Duodenal mucosa (tissue), 2 donors: ENCODE data around the gene SNX10.

Source experiments
- H3K27ac ChIP-seq: one replicate; pipeline ENCODE4 v1.7.0; 2013; ENCODE audit warnings: low read depth, low read length
- H3K27me3 ChIP-seq, 2 donors: one replicate each; pipeline ENCODE4 v1.7.0; 2013; ENCODE audit warnings: low read length in 2 of 2, control low read depth in 1 of 2; ENCODE audit not compliant: insufficient read depth in 2 of 2, control insufficient read depth in 1 of 2
- H3K36me3 ChIP-seq, 2 donors: one replicate each; pipeline ENCODE4 v1.7.0; 2013; ENCODE audit warnings: low read length in 2 of 2, control low read depth in 1 of 2; ENCODE audit not compliant: insufficient read depth in 2 of 2, control insufficient read depth in 1 of 2
- H3K4me1 ChIP-seq, 2 donors: one replicate each; pipeline ENCODE4 v1.7.0; 2013; ENCODE audit warnings: low read length in 2 of 2, control low read depth in 1 of 2; ENCODE audit not compliant: insufficient read depth in 2 of 2, control insufficient read depth in 1 of 2
- H3K4me3 ChIP-seq, 2 donors: one replicate each; pipeline ENCODE4 v1.7.0; 2013; ENCODE audit warnings: low read length in 2 of 2, low read depth in 1 of 2
- H3K9ac ChIP-seq, 2 donors: one replicate each; pipeline ENCODE4 v1.7.0; 2013; ENCODE audit warnings: low read length in 2 of 2, low read depth in 1 of 2
- H3K9me3 ChIP-seq, 2 donors: one replicate each; pipeline ENCODE4 v1.7.0; 2013; ENCODE audit warnings: low read length in 2 of 2, control low read depth in 1 of 2; ENCODE audit not compliant: control insufficient read depth in 1 of 2

The SNX10 gene

GRCh38 chr7:26417911-26418413 is 126.3 kb downstream of the SNX10 start:
- Histone ChIP-seq H3K27me3 (peaks cover 0 to 3% of the 10 kb centered on the region in 2 donors), H3K36me3 (no peaks in the 10 kb centered on the region), H3K9ac (no peak overlapping the region), H3K4me1 (no peaks in the 10 kb centered on the region), H3K4me3 (no peak overlapping the region), H3K9me3 (no peaks in the 10 kb centered on the region), H3K27ac (no peak overlapping the region)

GRCh38 chr7:26419198-26419597 is 127.5 kb downstream of the SNX10 start:
- no peaks in the 10 kb centered on the region for H3K4me1 ChIP-seq
- H3K27ac ChIP-seq = no peak overlapping the region
- H3K4me3 ChIP-seq = no peak overlapping the region
- no peak overlapping the region for H3K9ac ChIP-seq
- H3K36me3 ChIP-seq = no peaks in the 10 kb centered on the region
- H3K9me3 ChIP-seq = no peaks in the 10 kb centered on the region
- H3K27me3 ChIP-seq = peaks cover 0 to 3% of the 10 kb centered on the region in 2 donors

GRCh38 chr7:26420422-26421019 is 128.9 kb downstream of the SNX10 start:
- Histone ChIP-seq H3K4me3 (no peak overlapping the region), H3K9me3 (no peaks in the 10 kb centered on the region), H3K9ac (no peak overlapping the region), H3K27me3 (peaks cover 0 to 3% of the 10 kb centered on the region in 2 donors), H3K36me3 (no peaks in the 10 kb centered on the region), H3K4me1 (no peaks in the 10 kb centered on the region), H3K27ac (no peak overlapping the region)

GRCh38 chr7:26422761-26423160 is 131.1 kb downstream of the SNX10 start:
- Histone ChIP-seq H3K9ac (no peak overlapping the region), H3K27me3 (peaks cover 0 to 3% of the 10 kb centered on the region in 2 donors), H3K36me3 (no peaks in the 10 kb centered on the region), H3K9me3 (no peaks in the 10 kb centered on the region), H3K27ac (no peak overlapping the region), H3K4me3 (no peak overlapping the region), H3K4me1 (no peaks in the 10 kb centered on the region)

GRCh38 chr7:26423436-26423835 is 131.8 kb downstream of the SNX10 start:
- peaks cover 0 to under 1% of the 10 kb centered on the region in 2 donors for H3K27me3 ChIP-seq
- no peaks in the 10 kb centered on the region for H3K9me3 ChIP-seq
- no peak overlapping the region for H3K27ac ChIP-seq

More at GRCh38 chr7:26423436-26423835, 131.8 kb downstream of the SNX10 start:
- Histone ChIP-seq H3K4me1 (no peaks in the 10 kb centered on the region), H3K9ac (no peak overlapping the region), H3K4me3 (no peak overlapping the region), H3K36me3 (no peaks in the 10 kb centered on the region)
